Measurements from ENCODE around the gene DDX10. TPM values are rescaled to one million over a fixed set of nuclear protein-coding genes. Genes with fewer than 3 reads are reported as not detected.

The DDX10 gene
- total RNA-seq, 1 experiment from 2014 or later: 48.3 TPM

GRCh38 chr11:108679045-108679444 is 14.2 kb downstream of the DDX10 start:
- Histone ChIP-seq H3K27ac (ENCODE audit: insufficient read length, low read depth, low read length) (no peak overlapping the region), H4K8ac (replicated peaks; ENCODE audit: insufficient read length, low read depth, low read length) (no peak overlapping the region), H2BK120ac (ENCODE audit: low read depth, low read length, poor library complexity, severe bottlenecking) (no peak overlapping the region), H3K23me2 (ENCODE audit: insufficient read length, low read depth, low read length, poor library complexity, severe bottlenecking) (no peaks in the 10 kb centered on the region), H3K4ac (ENCODE audit: low read depth, low read length) (no peak overlapping the region), H4K91ac (ENCODE audit: insufficient read length, low read depth, low read length) (no peak overlapping the region), H3K4me1 (ENCODE audit: insufficient read depth, low read length) (no peaks in the 10 kb centered on the region), H3K79me2 (ENCODE audit: insufficient read depth, low read length) (no peaks in the 10 kb centered on the region), H2BK20ac (ENCODE audit: low read depth, low read length, poor library complexity, severe bottlenecking) (no peak overlapping the region), H3K9ac (ENCODE audit: extremely low read depth, insufficient read length, low read length) (no peak overlapping the region), H4K20me1 (ENCODE audit: control insufficient read depth, insufficient read depth, insufficient read length) (no peaks in the 10 kb centered on the region), H3K14ac (ENCODE audit: insufficient read depth, low read length) (no peak overlapping the region), H2AFZ (ENCODE audit: low read length) (no peak overlapping the region), H4K5ac (ENCODE audit: insufficient read length, low read depth, low read length) (no peak overlapping the region), H3K27me3 (ENCODE audit: insufficient read depth, low read length) (no peaks in the 10 kb centered on the region), H3K18ac (ENCODE audit: insufficient read length, low read depth, low read length) (no peak overlapping the region), H2AK5ac (ENCODE audit: insufficient read length, low read length) (no peak overlapping the region), H2BK15ac (ENCODE audit: low read depth, low read length) (no peak overlapping the region), H2BK12ac (ENCODE audit: insufficient read length, low read depth, low read length) (no peak overlapping the region), H3K9me3 (ENCODE audit: control insufficient read depth, low read depth, low read length) (no peaks in the 10 kb centered on the region), H3K56ac (ENCODE audit: insufficient read length, low read depth, low read length) (no peak overlapping the region), H3K4me2 (ENCODE audit: insufficient read depth, insufficient read length, low read length) (no peak overlapping the region), H3K79me1 (ENCODE audit: insufficient read depth, low read depth, low read length, poor library complexity, severe bottlenecking) (peaks cover 4% of the 10 kb centered on the region), H3T11ph (ENCODE audit: low read length) (no peak overlapping the region), H2BK5ac (ENCODE audit: insufficient read length, low read length) (no peak overlapping the region), H3K23ac (ENCODE audit: insufficient read length, low read depth, low read length) (no peak overlapping the region)
- H3K9me3 Mint-ChIP-seq: no peaks in the 10 kb centered on the region
- no peak for TF ChIP-seq CTCF (conservative IDR thresholded peaks at IDR 0.05)
- DNase-seq: no peak
- no CpG with 5 or more reads among the region's 2 CpGs for WGBS (ENCODE audit: extremely low coverage, insufficient read length, low lambda C conversion rate)
- H3K27ac Mint-ChIP-seq: no peak overlapping the region
- no peaks in the 10 kb centered on the region for H3K27me3 Mint-ChIP-seq (ENCODE audit: low read depth)
- H3K36me3 Mint-ChIP-seq (ENCODE audit: insufficient read depth in 1 of 3, low read depth in 3 of 3): peaks cover 24 to 68% (median 47%) of the 10 kb centered on the region in 3 experiments
- no peak overlapping the region for H3K4me3 Mint-ChIP-seq
- no peaks in the 10 kb centered on the region for H3K4me1 Mint-ChIP-seq
